ENCODE data around the gene TSPAN3.

TSPAN3 gene

GRCh38 chr15:77070495-77071304 lies at the start of gene TSPAN3:
Gene TSPAN3, minus strand, starts transcription at chr15:77071109. Its CDS starts 155 bp downstream, at chr15:77070954.
- peak; percentile 93 for DNase-seq (ENCODE audit: low spot score)

- no peak for DNase-seq (ENCODE audit: low spot score)
These were observed 49.7 kb upstream of the TSPAN3 start for GRCh38 chr15:77120576-77120975.

GRCh38 chr15:77119446-77119845 lies 48.5 kb upstream of the TSPAN3 start:
- DNase-seq (ENCODE audit: low spot score): no peak

- peak; percentile 65 for DNase-seq (ENCODE audit: low spot score)
These were observed 48.0 kb upstream of the TSPAN3 start for GRCh38 chr15:77118882-77119321.

GRCh38 chr15:77115179-77115578 lies 44.3 kb upstream of the TSPAN3 start:
- no peak for DNase-seq (ENCODE audit: low spot score)

GRCh38 chr15:77112838-77113504 lies 42.1 kb upstream of the TSPAN3 start:
- no peak for DNase-seq (ENCODE audit: low spot score)

GRCh38 chr15:77111789-77112188 lies 40.9 kb upstream of the TSPAN3 start:
- DNase-seq (ENCODE audit: low spot score): no peak

GRCh38 chr15:77107531-77108355 lies 36.8 kb upstream of the TSPAN3 start:
- DNase-seq (ENCODE audit: low spot score): peak; percentile 58

GRCh38 chr15:77107068-77107467 lies 36.2 kb upstream of the TSPAN3 start:
- DNase-seq (ENCODE audit: low spot score): no peak

- DNase-seq (ENCODE audit: low spot score): peak; percentile 20
These were observed 33.2 kb upstream of the TSPAN3 start for GRCh38 chr15:77104155-77104554.

- no peak for DNase-seq (ENCODE audit: low spot score)
These were observed 29.0 kb upstream of the TSPAN3 start for GRCh38 chr15:77099741-77100463.

GRCh38 chr15:77098572-77098971 lies 27.7 kb upstream of the TSPAN3 start:
- DNase-seq (ENCODE audit: low spot score): no peak

GRCh38 chr15:77097921-77098320 lies 27.0 kb upstream of the TSPAN3 start:
- DNase-seq (ENCODE audit: low spot score): no peak

- no peak for DNase-seq (ENCODE audit: low spot score)
These were observed 26.4 kb upstream of the TSPAN3 start for GRCh38 chr15:77097248-77097721.

GRCh38 chr15:77096541-77096940 lies 25.6 kb upstream of the TSPAN3 start:
- DNase-seq (ENCODE audit: low spot score): no peak

- no peak for DNase-seq (ENCODE audit: low spot score)
These were observed 25.2 kb upstream of the TSPAN3 start for GRCh38 chr15:77096138-77096537.

GRCh38 chr15:77094397-77095030 lies 23.6 kb upstream of the TSPAN3 start:
- no peak for DNase-seq (ENCODE audit: low spot score)

- DNase-seq (ENCODE audit: low spot score): no peak
These were observed 22.5 kb upstream of the TSPAN3 start for GRCh38 chr15:77093436-77093835.

- DNase-seq (ENCODE audit: low spot score): no peak
These were observed 20.2 kb upstream of the TSPAN3 start for GRCh38 chr15:77091097-77091496.

GRCh38 chr15:77087213-77087612 lies 16.3 kb upstream of the TSPAN3 start:
- no peak for DNase-seq (ENCODE audit: low spot score)

GRCh38 chr15:77085297-77085696 lies 14.4 kb upstream of the TSPAN3 start:
- DNase-seq (ENCODE audit: low spot score): peak; percentile 30

Measured in kidney tubule cell (primary cell).